Ammon's horn (tissue), 1 donor: ENCODE measurements around the gene ADO.

Experiments
- DNase-seq: peaks from one replicate; pipeline ENCODE4 v3.0.0-alpha.2; 2016; ENCODE audit warnings: low spot score

Gene ADO

GRCh38 chr10:62818426-62819011 lies 14.0 kb downstream of the ADO start:
- no peak for DNase-seq

GRCh38 chr10:62819141-62819920 lies 14.8 kb downstream of the ADO start:
- no peak for DNase-seq

DNA sequence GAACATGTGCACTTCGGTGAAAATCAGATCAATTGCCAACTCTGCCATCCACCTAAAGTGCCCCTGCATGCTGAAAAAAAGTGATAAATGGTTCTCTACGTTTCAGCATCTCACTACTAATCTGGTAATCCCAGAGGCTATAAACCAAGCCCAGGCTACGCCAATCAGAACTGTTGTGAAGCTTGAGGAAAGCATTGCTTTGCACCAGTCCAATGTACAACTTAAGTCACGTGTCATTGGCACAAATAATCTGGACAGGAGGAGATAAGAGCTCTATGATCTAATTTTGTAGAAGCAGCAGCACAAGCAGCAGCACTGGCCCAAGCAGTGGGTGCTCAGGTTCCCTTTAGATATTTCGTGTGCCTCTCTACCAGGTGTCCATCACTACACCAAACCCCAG lies 16.1 kb downstream of the ADO start:
- no peak for DNase-seq

DNA sequence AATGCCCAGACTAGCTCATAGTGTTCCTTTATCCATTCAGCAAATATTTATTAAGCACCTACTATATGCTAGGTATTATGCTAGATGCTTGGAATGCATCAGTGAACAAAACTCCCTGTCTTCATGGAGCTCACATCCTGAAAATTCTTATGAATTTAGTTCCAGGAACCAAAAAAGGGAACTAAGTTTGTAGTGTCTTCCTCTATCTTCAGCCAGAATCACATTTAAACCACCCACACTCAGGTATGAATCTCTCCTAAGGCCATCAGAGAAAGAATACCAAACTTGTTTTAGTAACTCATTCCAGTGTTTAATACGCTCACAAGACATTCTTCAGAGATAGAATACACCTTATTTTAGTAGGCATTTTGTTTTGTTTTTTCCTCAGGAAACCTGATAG lies 21.8 kb downstream of the ADO start:
- no peak for DNase-seq

DNA sequence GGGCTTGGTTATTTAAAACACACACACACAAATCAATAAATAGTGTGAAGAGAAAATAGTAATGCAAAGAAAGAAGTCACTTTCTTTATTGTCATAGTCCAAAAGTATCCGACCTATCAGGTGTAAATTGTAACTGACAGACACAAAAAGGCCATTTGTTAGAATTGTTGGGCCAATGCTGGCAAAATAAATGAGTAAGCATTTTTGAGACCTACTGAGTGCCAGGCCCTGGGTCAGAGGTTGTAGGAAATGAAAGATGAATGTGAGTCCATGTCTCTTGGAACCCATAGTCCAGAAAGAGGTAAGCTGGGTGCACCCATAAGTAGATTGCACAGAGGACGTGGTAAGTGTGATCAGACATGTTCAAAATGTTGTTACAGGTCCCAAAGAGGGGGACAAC lies 25.1 kb downstream of the ADO start:
- DNase-seq, result no peak

DNA sequence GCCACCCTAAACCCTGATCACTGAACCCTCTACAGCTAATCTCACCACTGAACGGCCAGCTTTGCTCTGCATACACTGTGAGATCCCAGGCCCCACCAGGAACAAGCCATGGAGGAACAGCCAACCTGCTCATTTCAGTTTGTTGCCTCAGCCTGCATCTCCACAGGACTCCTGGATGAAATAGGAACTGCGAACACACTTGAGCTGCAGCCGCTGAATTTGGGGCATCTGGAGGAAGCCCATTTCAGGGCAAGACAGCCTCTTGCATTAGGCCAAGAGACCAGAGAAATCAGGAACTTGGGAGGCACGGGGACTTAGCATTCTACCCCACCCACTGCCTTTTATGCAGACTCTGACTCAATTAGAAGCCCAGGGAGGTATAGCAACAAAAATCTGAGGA lies 26.2 kb downstream of the ADO start:
- DNase-seq, result peak; percentile 28

- no peak for DNase-seq
These were observed 26.8 kb downstream of the ADO start for GRCh38 chr10:62831346-62831745.

DNA sequence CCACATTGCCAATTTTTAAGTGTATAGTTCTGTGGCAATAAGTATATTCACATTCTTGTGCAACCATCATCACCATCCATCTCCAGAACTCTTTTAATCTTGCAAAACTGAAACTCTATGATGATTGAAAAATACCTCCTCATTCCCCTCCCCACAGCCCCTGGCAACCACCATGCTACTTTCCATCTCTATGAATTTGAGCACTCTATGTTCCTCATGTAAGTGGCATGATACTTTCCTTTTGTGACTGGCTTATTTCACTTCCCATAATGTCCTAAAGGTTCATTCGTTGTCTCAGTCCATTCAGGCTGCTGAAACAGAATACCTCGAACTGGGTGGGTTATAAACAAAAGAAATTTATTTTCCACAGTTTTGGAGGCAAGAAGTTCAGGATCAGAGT lies 35.1 kb downstream of the ADO start:
- no peak for DNase-seq

GRCh38 chr10:62842983-62843382 lies 38.5 kb downstream of the ADO start:
- no peak for DNase-seq

DNA sequence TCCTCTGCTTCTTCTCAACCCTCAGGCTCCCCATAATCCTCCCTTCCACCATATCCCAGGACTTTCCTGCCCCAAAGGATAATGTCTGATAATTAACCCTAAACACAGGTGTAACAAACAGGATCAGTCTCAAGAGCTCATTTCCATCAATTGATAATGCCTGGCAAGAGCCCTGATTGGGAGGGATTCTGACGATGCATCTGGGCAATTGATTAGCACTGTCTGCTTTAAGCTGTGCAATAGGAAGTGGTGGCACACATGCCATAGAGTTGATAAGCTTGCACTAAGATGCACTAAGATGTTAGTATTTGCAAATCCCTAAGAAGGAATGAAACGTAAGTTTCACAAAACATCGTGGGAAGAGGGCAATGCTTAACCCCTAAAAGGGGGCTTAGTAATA lies 39.1 kb downstream of the ADO start:
- no peak for DNase-seq

GRCh38 chr10:62844280-62845011 lies 39.9 kb downstream of the ADO start:
- DNase-seq, result no peak

DNA sequence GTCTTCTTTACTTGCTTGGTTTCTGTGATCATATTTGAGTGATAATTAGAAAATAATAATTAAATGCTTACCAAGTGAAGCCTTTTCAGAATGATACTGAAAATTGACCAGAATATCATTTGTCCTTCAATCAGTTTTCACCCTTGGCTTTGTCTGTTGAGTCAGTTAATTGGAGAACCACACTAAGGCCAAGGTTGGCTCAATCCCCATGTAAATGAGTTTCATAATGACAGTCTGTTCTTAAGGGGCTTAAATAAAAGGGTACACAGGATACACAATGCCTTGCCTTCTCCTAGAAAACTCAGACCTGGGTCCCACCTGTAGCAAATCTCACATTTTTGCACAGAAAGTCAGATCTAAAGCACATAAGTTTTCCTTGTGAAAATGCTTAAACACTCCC lies 42.9 kb downstream of the ADO start:
- no peak for DNase-seq

DNA sequence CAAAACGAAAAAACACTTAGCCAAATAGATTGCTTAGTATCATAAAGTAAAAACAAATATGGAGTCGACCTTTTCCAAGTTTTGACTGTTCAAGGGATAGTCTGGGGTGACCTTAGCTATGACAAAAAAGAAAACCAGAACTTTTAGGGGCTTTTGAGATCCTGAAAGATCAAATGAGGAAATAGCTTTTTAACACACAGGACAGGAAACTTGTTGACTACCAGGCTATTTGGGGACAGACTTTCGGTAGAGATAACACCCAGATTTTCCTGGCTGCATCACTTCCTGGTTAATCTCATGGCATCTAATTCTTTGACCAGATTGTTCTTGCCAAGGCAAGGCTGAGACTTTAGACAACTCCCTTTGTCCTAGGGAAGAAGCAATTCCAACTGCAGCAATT lies 46.1 kb downstream of the ADO start:
- peak; percentile 29 for DNase-seq

DNA sequence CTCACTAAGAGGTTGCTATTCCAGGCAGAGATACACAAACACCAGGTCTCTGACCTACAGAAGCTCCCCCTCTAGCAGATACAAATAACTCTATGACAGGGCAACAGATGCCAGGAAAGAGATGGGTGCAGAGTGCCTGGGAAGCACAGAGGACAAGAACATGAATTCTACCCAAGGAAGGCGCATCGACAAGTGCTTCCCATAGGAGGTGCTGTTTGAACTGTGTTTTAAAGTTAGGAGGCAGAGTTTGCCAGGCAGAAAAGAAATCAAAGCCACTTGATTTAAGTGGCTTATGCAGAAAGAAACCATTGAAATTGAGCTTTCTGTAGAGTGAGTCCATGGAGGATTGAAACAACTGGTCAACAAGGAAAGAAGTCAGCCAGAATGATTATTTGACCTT lies 46.9 kb downstream of the ADO start:
- no peak for DNase-seq

- peak; percentile 13 for DNase-seq
These were observed 48.6 kb downstream of the ADO start for GRCh38 chr10:62852961-62853702.

DNA sequence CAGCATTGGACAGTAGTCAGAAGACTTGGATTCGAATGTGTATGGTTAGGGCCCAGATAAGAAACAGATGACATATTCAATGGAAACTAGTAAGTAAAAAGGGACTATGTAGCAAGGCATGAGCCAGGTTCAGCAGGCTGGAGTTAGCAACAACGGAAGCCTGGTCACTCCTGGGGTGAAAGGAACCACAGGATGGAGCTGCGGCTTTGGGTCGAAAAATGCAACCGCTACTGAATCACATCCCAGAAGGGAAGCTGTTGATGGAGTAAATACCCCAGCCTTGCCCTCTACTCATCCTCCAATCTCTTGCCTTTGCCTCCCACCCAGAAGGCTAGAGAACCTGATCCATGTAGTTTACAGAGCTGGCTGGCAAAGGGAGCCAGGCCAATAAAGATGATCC lies 49.2 kb downstream of the ADO start:
- peak; percentile 20 for DNase-seq

DNA sequence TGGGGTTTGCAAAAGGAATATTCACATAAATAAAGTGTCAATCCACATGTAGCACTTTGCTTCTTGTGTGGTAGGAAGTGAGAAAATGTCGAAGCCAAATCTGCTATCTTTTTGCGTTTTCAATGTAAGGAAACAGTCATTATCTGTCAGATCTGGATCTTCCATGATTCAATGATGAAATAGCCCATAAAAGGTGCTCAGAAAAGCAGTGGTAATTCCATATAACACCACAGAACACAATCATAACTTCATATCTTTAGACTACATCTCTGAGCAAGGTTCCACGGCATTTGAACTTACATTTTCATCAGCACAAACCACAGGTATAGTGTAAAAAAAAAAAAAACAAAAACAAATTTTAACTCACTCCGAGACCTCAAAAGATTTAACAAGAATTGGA lies 51.5 kb downstream of the ADO start:
- DNase-seq, result no peak
